H9 (cell line): ENCODE data around the gene PNRC1. TPM values are rescaled to one million over a fixed set of nuclear protein-coding genes. Genes with fewer than 3 reads are reported as not detected.

Experiments
- DNase-seq: peaks from one replicate; pipeline ENCODE4 v3.0.0-alpha.2; 2017
- H2AFZ ChIP-seq: one replicate; pipeline ENCODE4 v1.6.1; 2013; ENCODE audit warnings: mild to moderate bottlenecking, low read length, control low read depth, moderate library complexity
- H2AK5ac ChIP-seq: 2 replicates; pipeline ENCODE4 v1.6.1; 2013; ENCODE audit warnings: low read length, control low read depth, mixed read lengths; ENCODE audit not compliant: insufficient read length
- H2BK120ac ChIP-seq: one replicate; pipeline ENCODE4 v1.6.1; 2013; ENCODE audit warnings: low read depth, mild to moderate bottlenecking, low read length, control low read depth, inconsistent platforms; ENCODE audit not compliant: poor library complexity, severe bottlenecking
- H2BK12ac ChIP-seq: 2 replicates; pipeline ENCODE4 v1.6.1; 2013; ENCODE audit warnings: low read length, control low read depth, mixed read lengths, low read depth; ENCODE audit not compliant: insufficient read length
- H2BK15ac ChIP-seq: 2 replicates; pipeline ENCODE4 v1.6.1; 2013; ENCODE audit warnings: low read depth, low read length, control low read depth
- H2BK20ac ChIP-seq: one replicate; pipeline ENCODE4 v1.6.1; 2013; ENCODE audit warnings: low read depth, mild to moderate bottlenecking, low read length, control low read depth, inconsistent platforms; ENCODE audit not compliant: poor library complexity, severe bottlenecking
- H2BK5ac ChIP-seq: 2 replicates; pipeline ENCODE4 v1.6.1; 2013; ENCODE audit warnings: low read length, control low read depth, mixed read lengths; ENCODE audit not compliant: insufficient read length
- H3K14ac ChIP-seq: 2 replicates; pipeline ENCODE4 v1.6.1; 2013; ENCODE audit warnings: low read length, control low read depth; ENCODE audit not compliant: insufficient read depth
- H3K18ac ChIP-seq: 2 replicates; pipeline ENCODE4 v1.6.1; 2013; ENCODE audit warnings: low read depth, mild to moderate bottlenecking, mixed read lengths, low read length, control low read depth; ENCODE audit not compliant: insufficient read length
- H3K23ac ChIP-seq: 2 replicates; pipeline ENCODE4 v1.6.1; 2013; ENCODE audit warnings: low read length, control low read depth, mixed read lengths, low read depth; ENCODE audit not compliant: insufficient read length
- H3K23me2 ChIP-seq: 2 replicates; pipeline ENCODE4 v1.6.1; 2013; ENCODE audit warnings: low read depth, mild to moderate bottlenecking, mixed read lengths, low read length, control low read depth; ENCODE audit not compliant: insufficient read length, poor library complexity, severe bottlenecking
- H3K27ac ChIP-seq: 2 replicates; pipeline ENCODE4 v1.5.1; 2013; ENCODE audit warnings: low read length, control low read depth, mixed read lengths, low read depth; ENCODE audit not compliant: insufficient read length
- H3K27me3 ChIP-seq: 2 replicates; pipeline ENCODE4 v1.6.1; 2013; ENCODE audit warnings: low read length, control low read depth, inconsistent platforms; ENCODE audit not compliant: insufficient read depth
- H3K4ac ChIP-seq: 2 replicates; pipeline ENCODE4 v1.6.1; 2013; ENCODE audit warnings: low read depth, mild to moderate bottlenecking, control low read depth, inconsistent platforms, low read length, moderate library complexity
- H3K4me1 ChIP-seq: 2 replicates; pipeline ENCODE4 v1.6.1; 2013; ENCODE audit warnings: low read length, control low read depth, inconsistent platforms; ENCODE audit not compliant: insufficient read depth
- H3K4me2 ChIP-seq: 2 replicates; pipeline ENCODE4 v1.6.1; 2013; ENCODE audit warnings: low read length, control low read depth, mixed read lengths; ENCODE audit not compliant: insufficient read length, insufficient read depth
- H3K56ac ChIP-seq: 2 replicates; pipeline ENCODE4 v1.6.1; 2013; ENCODE audit warnings: low read depth, mild to moderate bottlenecking, mixed read lengths, low read length, control low read depth; ENCODE audit not compliant: insufficient read length
- H3K79me1 ChIP-seq: 2 replicates; pipeline ENCODE4 v1.6.1; 2013; ENCODE audit warnings: low read depth, mild to moderate bottlenecking, moderate library complexity, low read length, control low read depth, inconsistent platforms; ENCODE audit not compliant: insufficient read depth, poor library complexity, severe bottlenecking
- H3K79me2 ChIP-seq: 2 replicates; pipeline ENCODE4 v1.6.1; 2013; ENCODE audit warnings: low read length, control low read depth, inconsistent platforms; ENCODE audit not compliant: insufficient read depth
- H3K9ac ChIP-seq: 2 replicates; pipeline ENCODE4 v1.6.1; 2013; ENCODE audit warnings: low read length, control low read depth, mixed read lengths; ENCODE audit not compliant: insufficient read length; ENCODE audit errors: extremely low read depth
- H3K9me3 ChIP-seq: one replicate; pipeline ENCODE4 v1.6.1; 2013; ENCODE audit warnings: low read depth, low read length, inconsistent platforms; ENCODE audit not compliant: control insufficient read depth
- H3T11ph ChIP-seq: one replicate; pipeline ENCODE4 v1.6.1; 2013; ENCODE audit warnings: mild to moderate bottlenecking, low read length, control low read depth, inconsistent platforms
- H4K20me1 ChIP-seq: one replicate; pipeline ENCODE4 v1.6.1; 2013; ENCODE audit not compliant: control insufficient read depth, insufficient read length, insufficient read depth
- H4K5ac ChIP-seq: 2 replicates; pipeline ENCODE4 v1.6.1; 2013; ENCODE audit warnings: low read depth, mild to moderate bottlenecking, mixed read lengths, low read length, control low read depth; ENCODE audit not compliant: insufficient read length
- H4K8ac ChIP-seq: replicated peaks from 2 replicates; pipeline ENCODE4 v1.6.1; 2013; ENCODE audit warnings: low read length, control low read depth, mixed read lengths, low read depth; ENCODE audit not compliant: insufficient read length
- H4K91ac ChIP-seq: 2 replicates; pipeline ENCODE4 v1.6.1; 2013; ENCODE audit warnings: low read depth, mild to moderate bottlenecking, moderate library complexity, mixed read lengths, low read length, control low read depth; ENCODE audit not compliant: insufficient read length
- H3K27ac Mint-ChIP-seq, 3 experiments: 2 replicates in 2 of 3; 3 replicates in 1 of 3; pipeline ENCODE4 v1.8.0; 2020 to 2021; ENCODE audit warnings: mixed read lengths in 3 of 3, mild to moderate bottlenecking in 1 of 3, moderate library complexity in 1 of 3
- H3K27me3 Mint-ChIP-seq: 2 replicates; pipeline ENCODE4 v1.8.0; 2021; ENCODE audit warnings: low read depth, mild to moderate bottlenecking, moderate library complexity, mixed read lengths
- H3K36me3 Mint-ChIP-seq, 3 experiments: 2 replicates in 2 of 3; 3 replicates in 1 of 3; pipeline ENCODE4 v1.8.0; 2020 to 2021; ENCODE audit warnings: low read depth in 3 of 3, mixed read lengths in 3 of 3; ENCODE audit not compliant: insufficient read depth in 1 of 3
- H3K4me1 Mint-ChIP-seq, 2 experiments: 2 replicates each; pipeline ENCODE4 v1.8.0; 2020; ENCODE audit warnings: mixed read lengths in 2 of 2
- H3K4me3 Mint-ChIP-seq, 2 experiments: 2 replicates in 1 of 2; 3 replicates in 1 of 2; pipeline ENCODE4 v1.8.0; 2020 to 2021; ENCODE audit warnings: mild to moderate bottlenecking in 2 of 2, mixed read lengths in 2 of 2, moderate library complexity in 1 of 2
- H3K9me3 Mint-ChIP-seq, 2 experiments: 2 replicates in 1 of 2; 3 replicates in 1 of 2; pipeline ENCODE4 v1.8.0; 2020; ENCODE audit warnings: mild to moderate bottlenecking in 2 of 2, mixed read lengths in 2 of 2, moderate library complexity in 1 of 2
- CTCF ChIP-seq: fragments of 200-600 bp; sonication (generic); conservative IDR thresholded peaks from 3 replicates; pipeline ENCODE4 v1.8.0; 2021; ENCODE audit warnings: antibody characterized with exemption, mild to moderate bottlenecking
- WGBS: extraction: QIAGEN DNeasy Blood & Tissue Kit; methylation state at CpG from one replicate; pipeline ENCODE4 v1.1.7; 2013; ENCODE audit warnings: missing lambda C conversion rate, low lambda C conversion rate, mixed read lengths; ENCODE audit not compliant: insufficient read length; ENCODE audit errors: extremely low coverage; 5-methylcytosine and 5-hydroxymethylcytosine counted together
- total RNA-seq: library from RNA; stranded (reverse); gene quantifications from 2 replicates; pipeline ENCODE4 v1.2.1, GENCODE V29; 2021

The PNRC1 gene
- total RNA-seq, 1 experiment from 2014 or later = 57.4 TPM

- Histone ChIP-seq H3K27me3 (no peaks in the 10 kb centered on the region), H3K79me1 (no peaks in the 10 kb centered on the region), H3K4me2 (no peak overlapping the region), H4K91ac (no peak overlapping the region), H3K4me1 (no peaks in the 10 kb centered on the region), H4K8ac (no peak overlapping the region), H2AK5ac (no peak overlapping the region), H2AFZ (no peak overlapping the region), H3K79me2 (no peaks in the 10 kb centered on the region), H2BK20ac (no peak overlapping the region), H3K9ac (no peak overlapping the region), H3K18ac (no peak overlapping the region), H3K56ac (no peak overlapping the region), H3K14ac (no peak overlapping the region), H3T11ph (no peak overlapping the region), H3K4ac (no peak overlapping the region), H2BK120ac (no peak overlapping the region), H4K20me1 (no peaks in the 10 kb centered on the region), H2BK12ac (no peak overlapping the region), H3K9me3 (no peaks in the 10 kb centered on the region), H4K5ac (no peak overlapping the region), H2BK5ac (no peak overlapping the region), H3K23me2 (no peaks in the 10 kb centered on the region), H2BK15ac (no peak overlapping the region), H3K23ac (no peak overlapping the region), H3K27ac (no peak overlapping the region)
- Mint-ChIP-seq H3K27me3 (no peaks in the 10 kb centered on the region; the same call in 1 of the 2 replicates), H3K4me3 (no peak overlapping the region), H3K36me3 (peaks cover under 1 to 5% (median 4%) of the 10 kb centered on the region in 3 experiments; a peak in 5 of 7 replicates), H3K9me3 (peaks cover 7 to 9% of the 10 kb centered on the region in 2 experiments), H3K4me1 (peaks cover 18 to 19% of the 10 kb centered on the region in 2 experiments), H3K27ac (no peak overlapping the region)
- TF ChIP-seq CTCF = no peak
- WGBS = no CpG with 5 or more reads among the region's 2 CpGs
- no peak for DNase-seq
Measured at GRCh38 chr6:89032599-89032998, 48.0 kb upstream of the PNRC1 start.
